Measurements from ENCODE around the gene JAKMIP1.
"Not testable (repeated sequence)": the region's sequence is repeated elsewhere in the genome, so short reads cannot be mapped to it uniquely, and the experiment has no call there.

JAKMIP1 gene

DNA sequence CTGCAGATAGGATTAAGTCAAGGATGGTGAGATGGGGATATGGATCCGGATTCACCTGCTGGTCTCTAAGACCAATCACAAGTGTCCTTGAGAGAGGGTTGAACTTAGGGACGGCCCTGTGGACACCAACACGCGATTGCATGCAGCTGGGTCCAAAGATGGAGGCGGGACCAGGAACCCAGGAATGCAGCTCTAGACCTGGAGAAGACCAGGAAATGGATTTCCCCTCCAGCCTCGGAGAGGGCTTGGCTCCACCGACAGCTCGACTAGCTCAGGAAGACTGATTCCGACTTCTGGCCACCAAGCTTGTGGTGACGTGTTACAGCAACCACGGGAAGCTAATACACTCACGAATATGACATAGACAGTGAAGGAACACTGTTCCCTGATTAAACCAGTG lies 186.8 kb downstream of the JAKMIP1 start:
- no peak for DNase-seq (ENCODE audit: low read depth in 2 of 2)

DNA sequence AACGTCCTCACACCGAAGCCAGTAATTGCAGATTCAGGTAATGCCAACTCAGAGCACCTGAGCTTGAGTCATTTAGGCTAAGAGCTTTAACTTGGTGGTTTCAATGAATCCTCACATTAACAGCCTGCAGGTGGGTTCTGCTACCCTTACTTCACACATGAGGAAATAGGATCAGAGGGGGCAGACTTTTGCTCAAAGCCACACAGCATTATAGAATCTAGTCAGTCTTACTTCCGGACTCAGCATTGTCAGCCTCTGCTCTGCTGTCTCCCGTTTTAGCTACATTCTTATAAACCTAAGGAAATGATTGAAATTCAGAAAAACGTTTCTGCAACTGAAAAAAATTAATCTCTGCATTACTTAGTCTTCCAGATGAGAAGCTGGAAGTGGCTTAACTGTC lies 188.1 kb downstream of the JAKMIP1 start:
- DNase-seq (ENCODE audit: low read depth in 2 of 2): no peak

DNA sequence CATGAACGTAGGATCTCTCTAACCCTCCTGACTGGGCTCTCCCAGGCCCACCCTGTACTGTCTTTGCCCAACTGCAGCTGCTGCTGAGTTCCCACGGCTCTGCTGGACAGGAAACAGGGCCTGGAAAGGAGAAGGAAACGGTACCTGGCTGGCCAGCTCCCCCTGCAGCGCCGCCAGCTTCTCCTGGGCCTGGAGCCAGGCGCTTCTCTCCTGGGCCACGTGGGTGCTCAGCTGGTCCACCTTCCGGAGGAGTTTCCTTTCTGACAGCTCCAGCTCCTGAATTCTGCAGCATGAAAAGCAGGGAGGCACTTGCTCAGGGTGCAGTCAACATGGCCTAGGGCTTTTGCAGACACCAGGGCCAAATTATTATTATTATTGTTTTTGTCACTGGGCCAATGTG lies 188.7 kb downstream of the JAKMIP1 start:
- DNase-seq (ENCODE audit: low read depth in 2 of 2): no peak

DNA sequence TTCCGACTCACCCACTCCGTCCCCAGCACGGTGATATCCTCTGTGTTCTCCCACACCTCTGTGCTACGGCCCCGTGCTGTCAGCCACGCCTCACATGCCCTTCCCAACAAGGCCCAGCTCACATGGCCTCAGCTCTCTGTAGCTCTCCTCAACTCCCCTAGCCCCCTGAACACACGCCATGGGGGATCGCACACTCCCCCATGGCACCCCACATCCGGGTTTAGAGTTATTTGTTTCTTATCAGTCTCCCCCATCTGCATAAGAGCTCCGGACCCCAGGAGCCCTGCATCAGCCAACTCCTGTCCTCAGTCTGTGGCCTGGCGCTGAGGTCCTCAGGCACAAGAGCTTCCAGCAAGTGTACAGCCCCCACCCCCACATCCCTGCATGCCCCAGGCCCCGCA lies 189.1 kb downstream of the JAKMIP1 start:
- DNase-seq (ENCODE audit: low read depth in 2 of 2): no peak

DNA sequence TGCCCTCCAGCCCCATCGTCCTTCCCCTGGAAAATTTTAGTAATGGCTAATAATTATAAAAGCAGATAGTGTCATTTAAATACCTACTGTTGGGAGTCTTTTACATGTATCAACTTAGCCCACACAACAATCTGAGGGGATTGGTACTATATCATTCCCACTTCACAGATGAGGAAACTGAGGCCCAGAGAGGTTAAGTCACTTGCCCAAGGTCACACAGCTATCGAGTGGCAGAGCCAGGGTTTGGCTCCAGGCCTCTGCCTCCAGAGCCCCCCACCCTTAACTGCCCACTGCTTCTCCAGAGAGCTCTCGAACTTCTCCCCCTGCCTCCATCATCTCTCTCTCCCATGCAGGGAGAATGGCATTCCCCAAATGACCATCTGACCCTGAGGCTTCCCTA lies 189.6 kb downstream of the JAKMIP1 start:
- DNase-seq (ENCODE audit: low read depth in 2 of 2): no peak

DNA sequence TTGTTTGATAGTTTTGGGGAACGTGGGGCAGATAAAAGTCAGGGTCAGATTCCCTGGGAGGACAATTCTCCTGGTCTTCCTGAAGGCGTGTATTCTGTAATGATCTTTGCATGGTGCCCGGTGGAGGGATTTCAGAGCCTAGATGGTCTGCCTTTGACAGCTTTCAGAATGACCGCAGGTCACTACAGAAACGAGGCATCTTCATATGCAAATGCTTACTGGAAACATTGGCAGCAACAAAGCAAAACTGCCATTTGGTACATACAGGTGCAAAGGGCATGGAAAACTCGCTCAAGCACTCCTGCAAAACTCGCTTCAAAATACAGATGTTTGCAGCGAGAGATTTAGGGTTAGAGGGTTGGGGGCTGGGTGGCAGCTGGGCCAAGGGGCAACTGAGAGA lies 190.9 kb downstream of the JAKMIP1 start:
- DNase-seq (ENCODE audit: low read depth in 2 of 2): no peak

DNA sequence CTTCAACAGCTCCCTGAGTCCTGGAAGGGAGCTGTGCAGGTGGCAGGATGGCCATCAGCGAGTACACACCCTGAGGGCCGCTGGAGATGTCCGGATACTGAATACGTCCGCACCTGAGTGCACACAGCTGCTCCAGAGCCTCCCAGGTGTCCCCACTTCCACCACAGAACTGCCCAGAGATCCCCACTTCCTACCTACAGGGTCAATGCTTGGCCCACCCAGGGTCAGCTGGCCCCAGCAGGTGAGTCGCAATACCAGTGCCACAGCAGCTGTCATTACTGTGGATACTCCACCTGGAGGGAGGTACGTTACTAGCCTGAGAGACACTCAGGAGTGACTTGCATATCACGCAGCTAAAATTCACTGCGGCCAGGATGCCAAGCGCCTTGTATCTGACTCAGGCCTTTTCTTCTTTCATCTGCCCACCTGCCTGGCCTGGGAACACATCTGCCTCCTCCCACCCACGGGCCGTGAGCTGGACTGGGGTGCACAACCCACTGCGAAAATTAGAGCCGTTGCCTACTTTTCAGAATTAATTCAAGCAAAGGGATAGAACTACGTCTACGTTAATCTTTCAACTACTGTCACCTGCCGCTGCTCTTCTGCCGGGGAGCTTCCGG lies 191.5 kb downstream of the JAKMIP1 start:
- no peak for DNase-seq (ENCODE audit: low read depth in 2 of 2)

DNA sequence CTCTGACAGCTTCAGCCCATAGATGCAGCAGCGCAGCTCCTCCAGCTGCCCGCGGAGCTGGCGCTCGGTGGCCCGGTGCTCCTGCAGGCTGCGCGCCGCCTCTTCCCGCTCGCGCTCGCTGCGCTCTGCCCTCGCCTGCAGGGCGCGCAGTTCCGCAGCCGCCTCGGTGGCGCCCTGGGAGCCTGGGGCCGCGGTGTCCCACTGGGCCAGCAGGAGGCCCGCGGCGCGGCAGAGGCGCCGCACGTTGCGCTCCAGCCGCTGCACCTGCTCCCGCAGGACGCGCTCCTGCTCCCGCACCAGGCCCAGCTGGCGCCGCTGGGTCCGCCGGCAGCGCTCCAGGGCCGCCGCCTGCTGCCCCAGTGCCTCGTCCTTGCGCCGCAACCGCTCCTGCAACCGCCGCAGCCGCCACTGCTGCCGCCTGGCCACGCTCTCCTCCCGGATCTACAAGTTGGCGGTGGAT lies 192.2 kb downstream of the JAKMIP1 start:
- no peak for DNase-seq (ENCODE audit: low read depth in 2 of 2)

DNA sequence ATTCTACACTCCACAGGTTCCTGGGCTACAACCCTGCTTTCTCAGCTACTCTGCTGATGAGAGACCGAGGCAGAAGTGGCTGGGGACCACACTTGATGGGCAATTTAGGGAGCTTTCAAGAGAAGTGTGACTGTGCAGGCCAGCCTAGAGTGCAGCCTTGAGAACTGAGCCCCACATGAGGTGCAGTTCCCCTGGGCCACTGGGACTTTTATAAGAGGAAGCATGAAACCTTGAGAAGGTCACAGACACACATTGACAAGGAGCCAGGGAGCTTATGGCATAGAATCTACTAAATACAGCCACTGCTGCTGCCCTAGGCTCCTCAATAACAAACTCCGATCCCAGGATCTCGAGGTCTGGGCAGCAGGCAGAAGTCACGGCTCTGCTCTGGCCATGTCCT lies 195.2 kb downstream of the JAKMIP1 start:
- DNase-seq (ENCODE audit: low read depth in 2 of 2): no peak

DNA sequence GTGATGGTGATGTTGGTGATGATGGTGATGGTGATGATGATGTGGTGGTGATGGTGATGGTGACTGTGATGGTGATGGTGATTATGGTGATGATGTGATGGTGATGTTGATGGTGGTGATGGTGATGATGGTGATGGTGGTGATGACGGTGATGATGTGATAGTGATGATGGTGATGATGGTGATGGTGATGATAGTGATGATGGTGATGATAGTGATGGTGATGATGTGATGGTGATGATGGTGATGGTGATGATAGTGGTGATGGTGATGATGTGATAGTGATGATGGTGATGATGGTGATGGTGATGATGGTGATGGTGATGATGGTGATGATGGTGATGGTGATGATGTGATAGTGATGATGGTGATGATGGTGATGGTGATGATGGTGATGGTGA lies 196.9 kb downstream of the JAKMIP1 start:
- DNase-seq (ENCODE audit: low read depth in 2 of 2): not testable (repeated sequence)

DNA sequence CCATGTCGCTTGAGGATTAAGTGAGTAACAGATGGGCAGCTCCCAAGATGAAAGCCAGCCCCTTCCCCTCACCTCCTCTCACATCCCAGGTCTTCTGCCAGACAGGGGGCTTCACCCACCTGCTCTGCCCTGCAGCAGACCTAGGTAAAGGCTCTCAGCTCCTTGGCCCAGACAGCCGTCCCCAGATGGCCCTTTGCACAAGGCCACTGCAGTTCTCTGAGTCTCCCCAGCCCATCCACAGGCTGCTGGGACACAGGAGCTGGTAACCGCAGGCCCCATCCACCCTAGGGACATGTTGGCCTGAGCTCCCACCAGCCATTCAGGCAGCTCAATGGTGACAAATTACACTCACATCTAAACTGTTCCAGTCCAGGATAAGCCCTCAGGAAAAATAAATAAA lies 197.4 kb downstream of the JAKMIP1 start:
- no peak for DNase-seq (ENCODE audit: low read depth in 2 of 2)

DNA sequence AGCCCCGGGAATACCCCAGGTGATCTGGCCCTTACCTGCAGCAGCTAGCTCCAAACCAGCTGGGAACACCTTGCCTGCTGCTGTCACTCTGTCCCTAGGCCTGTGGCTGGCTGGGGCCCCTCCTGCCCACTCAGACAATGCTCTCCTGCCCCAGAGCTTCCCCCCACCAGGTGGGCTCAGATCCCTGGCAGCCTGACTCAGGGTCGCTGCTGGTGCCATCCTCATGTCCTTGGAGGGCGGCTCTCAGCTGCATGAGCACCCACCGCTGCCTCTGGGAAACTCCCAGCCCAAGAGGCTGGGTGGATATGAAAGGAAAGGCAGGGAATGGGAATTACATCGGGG lies 197.9 kb downstream of the JAKMIP1 start:
- no peak for DNase-seq (ENCODE audit: low read depth in 2 of 2)

DNA sequence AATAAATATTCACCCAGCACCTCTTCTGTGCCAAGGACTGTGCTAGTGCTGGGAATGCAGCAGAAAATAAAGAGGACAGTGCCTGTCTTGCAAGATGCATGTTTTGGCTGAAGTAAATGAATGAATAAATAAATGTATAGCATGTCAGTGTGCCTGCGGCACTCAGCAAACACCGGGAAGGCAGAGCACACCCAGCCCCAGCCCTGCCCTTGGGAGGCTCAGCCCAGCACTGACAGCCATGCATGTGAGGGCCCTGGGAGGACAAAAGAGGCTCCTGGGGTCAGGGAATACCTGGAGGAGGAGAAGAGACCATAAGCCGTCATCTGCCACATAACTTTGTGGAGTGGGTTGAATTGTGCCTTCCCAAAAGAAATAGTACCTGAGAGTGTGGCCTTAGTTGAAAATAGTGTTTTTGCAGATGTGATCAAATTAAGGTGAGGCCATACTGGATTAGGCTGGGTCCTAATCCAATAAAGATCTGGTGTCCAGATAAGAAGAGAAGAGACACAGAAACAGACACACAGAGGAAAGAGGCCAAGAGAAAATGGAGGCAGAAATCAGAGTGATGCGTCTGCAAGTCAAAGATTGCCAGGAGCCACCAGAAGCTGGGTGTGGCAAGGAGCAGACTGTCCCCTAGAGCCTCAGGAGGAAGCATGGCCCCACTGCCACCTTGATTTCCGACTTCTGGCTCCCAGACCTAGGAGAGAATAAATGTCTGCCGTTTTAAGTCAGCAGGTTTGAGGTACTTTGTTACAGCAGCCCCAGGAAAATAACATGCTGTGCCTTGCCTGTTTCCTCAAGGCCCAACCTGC lies 198.5 kb downstream of the JAKMIP1 start:
- no peak for DNase-seq (ENCODE audit: low read depth in 2 of 2)

DNA sequence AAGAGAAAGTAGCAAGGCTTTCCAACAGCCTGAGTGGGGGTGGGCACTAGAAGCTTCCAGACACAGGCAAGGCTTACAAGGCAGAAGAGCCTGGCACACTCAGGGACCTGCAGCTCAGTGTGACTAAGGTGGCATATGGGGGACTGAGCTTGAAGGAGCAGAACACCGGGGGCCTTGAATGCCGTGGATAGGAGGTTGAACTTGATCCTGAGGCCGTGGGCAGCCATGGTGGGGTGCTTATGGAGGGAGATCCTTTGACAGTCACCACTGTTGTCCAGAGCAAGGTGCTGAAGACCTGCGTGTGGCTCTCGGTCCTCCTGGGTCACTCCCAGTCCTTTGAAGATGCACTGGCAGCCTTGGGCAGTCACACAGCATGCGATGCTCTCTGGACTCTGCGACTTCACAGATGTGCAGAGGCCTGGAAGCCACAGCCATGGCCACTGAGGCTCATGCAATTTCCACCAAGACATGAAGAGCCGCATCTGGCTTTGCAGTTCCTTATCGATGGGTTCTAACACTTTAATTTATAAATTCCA lies 200.5 kb downstream of the JAKMIP1 start:
- DNase-seq (ENCODE audit: low read depth in 2 of 2): no peak

DNA sequence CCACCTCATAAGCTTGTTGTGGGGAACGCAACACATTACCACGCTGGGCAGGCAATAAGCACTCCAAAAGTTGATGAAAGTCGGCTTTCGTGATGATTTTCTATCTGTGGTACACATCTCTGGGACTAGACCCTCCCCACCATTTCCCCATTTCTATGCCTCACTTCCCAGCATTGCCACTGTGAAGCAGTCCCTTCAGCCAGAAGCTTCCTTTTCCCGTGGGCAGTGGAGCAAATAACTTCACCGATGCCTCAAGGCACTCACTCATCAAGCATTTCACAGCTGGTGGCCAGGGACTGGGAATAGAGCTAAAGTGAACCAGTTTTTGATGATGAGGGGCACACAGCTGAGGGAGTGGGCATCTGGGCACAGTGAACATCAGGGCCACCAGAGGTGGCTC lies 201.0 kb downstream of the JAKMIP1 start:
- DNase-seq (ENCODE audit: low read depth in 2 of 2): no peak

DNA sequence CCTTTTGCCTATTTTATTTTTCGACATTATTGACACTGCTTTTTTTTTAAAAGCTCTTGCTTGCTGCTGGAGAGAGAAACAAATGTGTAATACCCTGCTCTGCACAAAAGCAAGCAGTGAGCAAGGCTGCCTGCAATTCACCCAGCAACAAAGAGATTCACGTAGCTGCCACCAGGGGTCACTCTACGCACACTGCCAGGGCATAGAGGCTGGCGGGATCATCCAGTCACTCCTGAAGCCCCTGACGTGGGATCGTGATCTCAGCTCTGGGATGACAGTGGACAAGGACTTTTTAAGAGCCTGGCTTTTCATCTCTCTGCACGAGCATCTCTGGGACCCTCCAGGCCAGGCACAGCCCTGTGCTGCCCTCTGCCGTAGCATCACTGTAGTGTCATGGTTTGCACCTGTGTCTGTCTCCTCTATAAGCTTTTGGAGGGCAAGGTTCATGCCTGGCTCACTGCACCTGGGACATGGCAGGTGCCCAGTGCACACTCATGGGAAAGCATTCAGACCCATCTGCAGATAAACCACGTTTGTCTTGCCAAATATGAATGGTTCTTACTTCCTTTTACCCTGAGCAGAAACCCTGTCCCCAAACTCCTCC lies 201.9 kb downstream of the JAKMIP1 start:
- peak; percentile 9 to 27 for DNase-seq (ENCODE audit: low read depth in 2 of 2)

DNA sequence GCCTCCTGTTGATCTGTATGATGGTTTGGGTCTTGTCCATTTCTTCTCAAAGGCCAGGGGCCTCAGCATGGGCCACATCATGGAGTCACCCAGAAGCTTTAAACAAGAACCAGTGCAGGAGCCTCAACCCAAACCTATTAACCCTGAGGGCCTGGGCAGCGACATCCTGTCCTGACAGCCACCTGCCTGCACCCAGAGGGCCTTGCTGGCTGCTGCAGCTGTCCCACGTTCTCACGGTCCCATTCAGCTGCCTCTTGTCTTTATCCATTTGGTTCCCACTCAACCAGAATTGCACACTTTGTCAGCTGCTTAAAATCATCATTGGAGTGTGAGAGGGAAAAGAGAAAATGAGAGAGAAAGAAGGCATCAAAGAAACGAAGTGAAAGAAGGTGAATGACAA lies 203.7 kb downstream of the JAKMIP1 start:
- no peak for DNase-seq (ENCODE audit: low read depth in 2 of 2)

DNA sequence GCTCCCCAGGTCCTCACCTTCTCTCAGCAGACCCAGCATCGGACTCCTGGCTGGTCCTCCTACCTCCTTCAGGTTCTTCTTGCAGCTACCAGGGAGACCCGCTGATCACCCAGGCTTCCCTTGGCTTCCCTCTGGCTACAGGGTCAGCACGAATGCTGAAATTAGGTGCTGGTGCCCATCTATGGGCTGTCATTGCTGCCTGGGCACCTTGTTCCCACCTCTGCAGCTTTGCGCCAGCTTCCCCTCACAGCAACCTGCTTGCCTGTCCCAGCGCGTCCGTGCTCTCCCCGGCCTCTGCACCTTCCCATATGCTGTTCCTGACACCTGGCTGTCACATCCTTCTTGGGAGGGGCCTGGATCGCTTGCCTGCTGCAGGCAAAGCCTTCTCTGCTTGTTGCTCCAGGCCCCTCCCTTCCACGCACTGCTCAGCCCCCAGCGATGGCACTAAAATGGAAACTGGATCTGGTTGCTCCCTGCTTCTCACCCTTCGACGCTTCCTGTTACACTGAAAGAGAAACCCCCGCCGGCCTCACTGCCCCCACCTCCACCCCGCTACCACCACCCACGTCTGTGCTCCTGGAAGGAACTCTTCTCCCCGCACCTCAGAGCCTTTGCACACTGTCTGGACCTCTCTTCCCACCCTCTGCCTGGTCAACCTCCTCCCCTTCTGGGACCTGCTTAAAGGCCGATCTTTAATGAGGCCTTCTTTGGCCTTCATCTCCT lies 204.3 kb downstream of the JAKMIP1 start:
- no peak for DNase-seq (ENCODE audit: low read depth in 2 of 2)

DNA sequence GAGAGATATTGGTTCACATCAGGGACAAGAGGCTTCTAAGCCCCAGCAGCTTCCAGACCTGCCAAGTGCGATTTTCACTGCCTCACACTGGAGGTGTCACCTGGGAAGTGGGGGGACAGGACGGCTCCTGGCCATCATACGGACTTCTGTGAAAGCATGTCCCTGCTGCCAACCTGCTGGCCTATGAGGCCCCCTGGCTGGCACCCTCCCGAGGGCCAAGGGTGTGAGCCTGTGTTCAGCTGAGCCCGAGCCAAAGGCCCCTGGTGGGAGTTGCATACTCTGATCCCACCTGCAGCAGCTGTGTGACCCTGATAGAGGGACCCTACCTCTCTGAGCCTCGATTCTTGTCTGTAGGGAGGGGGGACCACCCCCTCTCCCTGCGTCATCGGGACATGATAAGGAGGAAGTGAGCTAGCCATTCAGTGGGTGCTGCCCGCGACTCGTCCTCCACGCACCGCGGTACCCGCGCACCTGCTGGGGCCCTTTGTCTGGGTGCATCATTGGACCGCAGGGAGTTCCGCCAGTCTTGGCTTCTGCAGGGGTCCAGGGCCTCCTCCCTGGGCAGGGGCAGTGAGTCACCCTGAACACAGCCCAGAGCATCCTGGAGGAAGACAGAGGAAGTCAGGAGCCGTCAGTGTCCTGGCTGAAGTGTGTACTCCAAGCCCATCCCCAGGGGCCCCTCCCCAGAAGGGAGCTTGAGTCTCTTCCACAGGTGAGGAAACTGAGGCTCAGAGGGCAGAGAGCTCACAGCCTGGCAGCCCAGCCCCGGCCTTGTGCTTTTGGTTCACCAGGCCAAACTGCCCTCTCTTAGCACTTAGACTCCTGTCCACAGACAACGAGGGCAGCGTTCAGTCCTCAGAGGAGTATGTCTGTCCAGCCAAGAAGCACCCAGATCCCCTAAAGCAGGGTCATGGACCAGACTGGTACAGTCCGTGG lies 206.2 kb downstream of the JAKMIP1 start:
- no peak for DNase-seq (ENCODE audit: low read depth in 2 of 2)

DNA sequence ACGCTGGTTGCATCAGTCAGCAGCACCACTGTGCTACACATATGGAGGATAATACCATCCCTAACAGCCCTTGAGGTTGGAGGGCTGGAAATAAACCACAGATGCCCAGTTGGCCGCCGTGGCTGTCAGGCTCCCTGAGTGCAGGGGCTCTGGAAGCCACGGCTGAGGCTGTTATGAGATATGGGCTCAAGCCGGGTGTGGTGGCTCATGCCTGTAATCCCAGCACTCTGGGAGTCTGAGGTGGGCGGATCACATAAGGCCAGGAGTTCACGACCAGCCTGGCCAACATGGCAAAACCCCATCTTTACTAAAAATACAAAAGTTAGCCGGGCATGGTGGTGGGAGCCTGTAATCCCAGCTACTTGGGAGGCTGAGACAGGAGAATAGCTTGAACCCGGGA lies 207.0 kb downstream of the JAKMIP1 start:
- DNase-seq (ENCODE audit: low read depth in 2 of 2): not testable (repeated sequence)

DNA sequence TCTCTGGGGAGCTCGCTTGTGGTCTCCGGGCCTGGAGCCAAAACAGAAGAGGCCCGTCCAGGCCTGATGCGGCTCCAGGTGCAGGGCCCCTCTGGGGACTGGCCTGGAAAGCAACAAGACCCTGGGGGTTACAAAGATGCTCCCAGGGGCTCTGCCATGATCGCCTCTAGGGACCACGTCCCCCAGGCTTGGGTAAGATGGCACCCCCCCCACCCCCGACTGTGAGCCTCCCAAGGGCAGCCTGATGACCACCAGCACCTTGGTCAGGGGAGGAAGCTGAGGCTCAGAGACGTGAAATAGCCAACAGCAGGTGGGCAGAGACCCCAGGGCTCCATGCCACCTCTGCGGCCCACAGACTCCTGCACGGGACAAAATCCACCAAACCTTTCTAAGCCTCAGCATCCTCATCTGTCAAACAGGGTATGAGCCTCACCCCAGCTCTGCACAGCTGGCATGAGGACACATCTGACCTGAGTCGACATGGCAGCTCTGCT lies 207.5 kb downstream of the JAKMIP1 start:
- DNase-seq (ENCODE audit: low read depth in 2 of 2): no peak

Measured in stimulated activated CD4-positive, alpha-beta T cell treated with anti-CD3 and anti-CD28 coated beads, Interleukin-15, amount 100 ng/mL, for 48 hours (primary cell).